GM12872 (cell line): Measurements from ENCODE around the gene LRPAP1.

Experiments
- CTCF ChIP-seq: IDR thresholded peaks from 3 replicates; pipeline ENCODE4 v1.5.1; 2011; ENCODE audit warnings: low read depth, mild to moderate bottlenecking, low read length, moderate library complexity; ENCODE audit not compliant: insufficient read depth

Gene LRPAP1

DNA sequence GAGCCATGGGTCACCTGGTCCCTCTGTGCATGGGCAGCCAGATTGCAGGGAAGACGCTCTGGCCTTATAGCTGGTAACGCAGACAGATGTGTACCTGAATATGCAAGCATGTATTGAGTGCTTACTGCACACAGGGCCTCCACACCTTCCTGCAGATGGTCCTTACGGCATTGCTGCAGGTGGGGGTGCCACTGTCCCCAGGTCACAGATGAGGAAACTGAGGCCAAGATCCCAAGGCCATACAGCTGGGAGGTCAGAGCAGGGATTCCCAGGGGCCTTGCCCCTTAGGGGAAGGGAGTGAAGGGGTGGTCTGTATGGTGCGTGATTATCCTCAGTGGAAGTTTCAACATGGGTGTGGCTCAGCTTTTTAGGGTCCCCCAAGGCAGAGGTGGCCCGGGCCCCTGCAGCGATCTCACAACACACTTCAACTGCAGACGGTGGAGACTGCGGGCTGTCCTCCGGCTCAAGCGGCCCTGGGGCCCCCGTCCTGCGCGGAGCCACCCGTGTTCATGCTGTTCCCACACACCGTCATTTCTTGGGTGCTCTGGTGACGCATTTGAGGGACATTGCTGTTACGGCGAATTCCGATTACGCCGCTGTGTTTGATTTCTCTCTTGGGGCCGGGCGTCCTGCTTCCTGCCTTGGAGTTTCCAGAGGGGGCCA lies 61.0 kb downstream of the LRPAP1 start:
- no peak for TF ChIP-seq CTCF

DNA sequence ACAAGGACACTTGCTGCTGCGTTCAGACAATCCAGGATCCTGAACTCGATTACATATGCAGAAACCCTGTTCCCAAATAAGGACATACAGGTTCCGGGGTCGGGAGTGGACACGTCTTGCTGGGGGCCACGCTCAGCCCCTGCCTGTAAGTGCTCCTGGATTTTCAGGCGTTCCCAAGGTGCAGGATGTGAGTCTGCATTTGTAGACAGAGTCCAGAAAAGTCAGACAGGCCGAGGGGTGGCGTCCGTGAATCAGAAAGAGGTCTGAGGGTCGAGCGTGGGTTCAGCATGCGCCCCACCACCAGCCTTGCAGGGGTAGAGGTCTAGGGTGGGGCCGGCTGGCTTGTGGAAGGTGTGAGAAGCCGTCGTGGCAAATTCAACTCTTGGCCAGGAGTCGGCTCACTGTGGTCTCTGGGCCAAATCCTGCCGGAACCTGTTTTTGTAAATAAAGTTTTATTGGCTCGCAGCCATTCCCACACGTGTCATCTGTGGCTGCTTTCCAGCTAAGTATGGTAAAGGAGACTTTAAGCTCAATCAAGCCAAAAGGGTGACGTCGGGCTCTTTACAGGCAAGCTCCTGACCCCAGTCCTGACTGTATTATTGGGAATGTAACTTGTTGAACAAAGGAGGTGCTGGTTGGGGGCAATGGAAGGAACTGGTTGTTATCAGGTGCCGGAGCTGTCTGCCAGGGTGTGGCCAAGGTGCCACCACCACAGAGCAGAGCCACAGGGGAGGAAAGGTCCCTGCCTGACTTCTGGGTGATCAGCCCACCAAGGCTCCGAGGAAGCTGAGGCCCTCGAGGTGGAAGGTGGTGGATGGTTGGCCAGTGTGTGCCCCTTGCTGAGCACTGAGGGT lies 61.8 kb downstream of the LRPAP1 start:
- no peak for TF ChIP-seq CTCF

GRCh38 chr4:3469386-3470243 lies 62.6 kb downstream of the LRPAP1 start:
- no peak for TF ChIP-seq CTCF

DNA sequence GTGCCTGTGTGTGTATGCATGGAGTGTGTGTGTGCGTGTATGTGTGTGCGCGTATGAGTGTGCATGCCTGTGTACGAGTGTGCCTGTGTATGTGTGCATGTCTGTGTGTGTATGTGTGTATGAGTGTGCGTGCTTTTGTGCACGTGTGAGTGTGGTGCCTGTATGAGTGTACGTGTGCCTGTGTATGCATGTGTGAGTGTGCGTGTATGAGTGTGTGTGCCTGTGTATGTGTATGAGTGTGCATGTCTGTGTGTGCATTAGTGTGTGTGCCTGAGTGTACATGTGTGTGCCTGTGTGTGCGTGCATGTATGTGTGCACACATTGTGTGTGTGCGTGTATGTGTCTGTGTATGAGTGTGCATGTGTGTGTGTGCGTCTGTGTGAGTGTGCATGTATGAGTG lies 63.4 kb downstream of the LRPAP1 start:
- TF ChIP-seq CTCF: no peak

- no peak for TF ChIP-seq CTCF
These were observed 64.1 kb downstream of the LRPAP1 start for GRCh38 chr4:3468154-3468553.

DNA sequence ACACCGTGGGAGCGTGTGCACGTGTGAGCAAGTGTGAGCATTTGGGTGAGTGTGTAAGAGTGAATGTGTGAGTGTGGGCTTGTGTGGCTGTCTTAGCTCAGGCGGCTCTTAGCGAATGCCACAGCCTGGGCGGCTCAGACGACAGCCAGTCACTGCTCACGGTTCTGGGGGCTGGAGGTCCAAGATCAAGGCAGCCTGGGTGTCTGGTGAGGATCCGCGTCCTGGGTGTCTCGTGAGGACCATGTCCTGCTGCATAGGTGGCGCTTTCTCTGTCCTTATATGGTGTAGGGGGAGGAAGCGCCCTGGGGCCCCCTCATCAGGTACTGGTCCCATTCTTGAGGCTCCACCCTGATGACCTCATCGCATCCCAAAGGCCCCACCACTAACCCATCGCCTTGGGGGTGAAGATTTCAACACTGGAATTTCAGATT lies 64.6 kb downstream of the LRPAP1 start:
- TF ChIP-seq CTCF: no peak
